Measurements from ENCODE around the gene LY6G6F. TPM values are rescaled to one million over a fixed set of nuclear protein-coding genes. Genes with fewer than 3 reads are reported as not detected.

LY6G6F gene
- total and polyA plus RNA-seq, 2 of the 13 experiments (the other 11 are each of a cell fraction or from before 2014, with no cell fraction given): not detected

DNA sequence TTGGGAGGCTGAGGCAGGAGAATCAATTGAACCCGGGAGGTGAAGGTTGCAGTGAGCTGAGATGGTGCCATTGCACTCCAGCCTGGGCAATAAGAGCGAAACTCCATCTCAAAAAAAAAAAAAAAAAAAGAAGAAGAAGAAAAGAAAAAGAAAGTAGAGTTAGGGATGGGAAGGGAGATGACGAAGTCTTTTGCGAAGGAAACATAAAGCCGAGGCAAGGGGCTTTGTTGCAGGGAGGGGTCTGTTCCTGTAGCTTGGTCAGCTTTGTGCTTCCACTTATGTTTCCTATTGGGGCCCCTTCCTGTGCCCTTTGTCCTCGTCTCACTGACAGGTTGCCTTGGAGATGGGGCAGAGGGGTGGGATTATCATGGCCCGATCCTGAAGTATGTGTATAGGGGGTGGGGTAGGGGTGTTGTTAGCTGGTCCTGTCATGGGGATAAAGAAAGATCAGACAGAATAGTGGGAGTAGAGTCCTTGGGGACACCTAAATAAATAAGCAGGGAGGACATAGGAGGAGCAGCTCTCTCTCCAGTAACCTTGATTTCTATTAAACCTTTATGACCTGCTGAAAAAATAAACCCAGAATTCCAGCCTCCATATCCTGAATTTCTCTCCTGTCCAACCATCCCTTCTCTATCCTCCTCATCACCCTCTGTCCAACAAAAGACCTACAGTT lies 30.8 kb downstream of the LY6G6F start (continued):
- TF ChIP-seq, protein P1, sequence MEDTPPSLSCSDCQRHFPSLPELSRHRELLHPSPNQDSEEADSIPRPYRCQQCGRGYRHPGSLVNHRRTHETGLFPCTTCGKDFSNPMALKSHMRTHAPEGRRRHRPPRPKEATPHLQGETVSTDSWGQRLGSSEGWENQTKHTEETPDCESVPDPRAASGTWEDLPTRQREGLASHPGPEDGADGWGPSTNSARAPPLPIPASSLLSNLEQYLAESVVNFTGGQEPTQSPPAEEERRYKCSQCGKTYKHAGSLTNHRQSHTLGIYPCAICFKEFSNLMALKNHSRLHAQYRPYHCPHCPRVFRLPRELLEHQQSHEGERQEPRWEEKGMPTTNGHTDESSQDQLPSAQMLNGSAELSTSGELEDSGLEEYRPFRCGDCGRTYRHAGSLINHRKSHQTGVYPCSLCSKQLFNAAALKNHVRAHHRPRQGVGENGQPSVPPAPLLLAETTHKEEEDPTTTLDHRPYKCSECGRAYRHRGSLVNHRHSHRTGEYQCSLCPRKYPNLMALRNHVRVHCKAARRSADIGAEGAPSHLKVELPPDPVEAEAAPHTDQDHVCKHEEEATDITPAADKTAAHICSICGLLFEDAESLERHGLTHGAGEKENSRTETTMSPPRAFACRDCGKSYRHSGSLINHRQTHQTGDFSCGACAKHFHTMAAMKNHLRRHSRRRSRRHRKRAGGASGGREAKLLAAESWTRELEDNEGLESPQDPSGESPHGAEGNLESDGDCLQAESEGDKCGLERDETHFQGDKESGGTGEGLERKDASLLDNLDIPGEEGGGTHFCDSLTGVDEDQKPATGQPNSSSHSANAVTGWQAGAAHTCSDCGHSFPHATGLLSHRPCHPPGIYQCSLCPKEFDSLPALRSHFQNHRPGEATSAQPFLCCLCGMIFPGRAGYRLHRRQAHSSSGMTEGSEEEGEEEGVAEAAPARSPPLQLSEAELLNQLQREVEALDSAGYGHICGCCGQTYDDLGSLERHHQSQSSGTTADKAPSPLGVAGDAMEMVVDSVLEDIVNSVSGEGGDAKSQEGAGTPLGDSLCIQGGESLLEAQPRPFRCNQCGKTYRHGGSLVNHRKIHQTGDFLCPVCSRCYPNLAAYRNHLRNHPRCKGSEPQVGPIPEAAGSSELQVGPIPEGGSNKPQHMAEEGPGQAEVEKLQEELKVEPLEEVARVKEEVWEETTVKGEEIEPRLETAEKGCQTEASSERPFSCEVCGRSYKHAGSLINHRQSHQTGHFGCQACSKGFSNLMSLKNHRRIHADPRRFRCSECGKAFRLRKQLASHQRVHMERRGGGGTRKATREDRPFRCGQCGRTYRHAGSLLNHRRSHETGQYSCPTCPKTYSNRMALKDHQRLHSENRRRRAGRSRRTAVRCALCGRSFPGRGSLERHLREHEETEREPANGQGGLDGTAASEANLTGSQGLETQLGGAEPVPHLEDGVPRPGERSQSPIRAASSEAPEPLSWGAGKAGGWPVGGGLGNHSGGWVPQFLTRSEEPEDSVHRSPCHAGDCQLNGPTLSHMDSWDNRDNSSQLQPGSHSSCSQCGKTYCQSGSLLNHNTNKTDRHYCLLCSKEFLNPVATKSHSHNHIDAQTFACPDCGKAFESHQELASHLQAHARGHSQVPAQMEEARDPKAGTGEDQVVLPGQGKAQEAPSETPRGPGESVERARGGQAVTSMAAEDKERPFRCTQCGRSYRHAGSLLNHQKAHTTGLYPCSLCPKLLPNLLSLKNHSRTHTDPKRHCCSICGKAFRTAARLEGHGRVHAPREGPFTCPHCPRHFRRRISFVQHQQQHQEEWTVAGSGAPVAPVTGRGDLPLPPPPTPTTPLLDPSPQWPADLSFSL (CRISPR knock-in tag; IDR thresholded peaks at IDR 0.05): peak; percentile 68; the same call in 1 of the 2 replicates
- TF ChIP-seq NFIB (CRISPR knock-in tag; IDR thresholded peaks at IDR 0.05; ENCODE audit: borderline replicate concordance) (no peak), CAMTA2 (CRISPR knock-in tag; IDR thresholded peaks at IDR 0.05; ENCODE audit: borderline replicate concordance) (no peak), ZNF143 (CRISPR knock-in tag; IDR thresholded peaks at IDR 0.05) (0 out of 2 replicates have a peak, but pooled peaks have one; percentile 14), PLRG1 (conservative IDR thresholded peaks at IDR 0.05) (no peak), KLF9 (CRISPR knock-in tag; IDR thresholded peaks at IDR 0.05; ENCODE audit: low read depth) (no peak; the same call in 1 of the 2 replicates), ZNF17 (CRISPR knock-in tag; IDR thresholded peaks at IDR 0.05) (no peak), HNF4G (IDR thresholded peaks at IDR 0.05; ENCODE audit: borderline replicate concordance, low read depth, low read length) (peak; percentile 99), HNF4G (CRISPR knock-in tag; IDR thresholded peaks at IDR 0.05; ENCODE audit: borderline replicate concordance, low read depth) (peak; percentile 91), ATF7-NPFF (CRISPR knock-in tag; IDR thresholded peaks at IDR 0.05; ENCODE audit: low read depth) (0 out of 2 replicates have a peak, but pooled peaks have one; percentile 21), ZNF775 (CRISPR knock-in tag; IDR thresholded peaks at IDR 0.05; ENCODE audit: borderline replicate concordance) (no peak), MED13 (CRISPR knock-in tag; IDR thresholded peaks at IDR 0.05) (peak; percentile 35; the same call in 1 of the 2 replicates), ZNF552 (CRISPR knock-in tag; IDR thresholded peaks at IDR 0.05; ENCODE audit: borderline replicate concordance) (no peak; the same call in 1 of the 2 replicates), ZNF367 (CRISPR knock-in tag; IDR thresholded peaks at IDR 0.05; ENCODE audit: borderline replicate concordance) (no peak), NPAS2 (CRISPR knock-in tag; IDR thresholded peaks at IDR 0.05; ENCODE audit: borderline replicate concordance) (no peak), ZNF589 (CRISPR knock-in tag; conservative IDR thresholded peaks at IDR 0.05) (no peak; the same call in 1 of the 2 replicates), AKAP8 (CRISPR knock-in tag; IDR thresholded peaks at IDR 0.05) (no peak), IKZF1 (IDR thresholded peaks at IDR 0.05) (no peak)
- TF ChIP-seq, protein P2, sequence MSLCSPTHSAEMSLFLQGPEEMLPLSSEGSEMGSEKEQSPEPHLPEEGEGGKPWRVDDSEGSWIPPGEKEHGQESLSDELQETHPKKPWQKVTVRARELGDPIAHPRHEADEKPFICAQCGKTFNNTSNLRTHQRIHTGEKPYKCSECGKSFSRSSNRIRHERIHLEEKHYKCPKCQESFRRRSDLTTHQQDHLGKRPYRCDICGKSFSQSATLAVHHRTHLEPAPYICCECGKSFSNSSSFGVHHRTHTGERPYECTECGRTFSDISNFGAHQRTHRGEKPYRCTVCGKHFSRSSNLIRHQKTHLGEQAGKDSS (CRISPR knock-in tag; IDR thresholded peaks at IDR 0.05; ENCODE audit: borderline replicate concordance, low read depth): no peak
- TF ChIP-seq, protein P3, sequence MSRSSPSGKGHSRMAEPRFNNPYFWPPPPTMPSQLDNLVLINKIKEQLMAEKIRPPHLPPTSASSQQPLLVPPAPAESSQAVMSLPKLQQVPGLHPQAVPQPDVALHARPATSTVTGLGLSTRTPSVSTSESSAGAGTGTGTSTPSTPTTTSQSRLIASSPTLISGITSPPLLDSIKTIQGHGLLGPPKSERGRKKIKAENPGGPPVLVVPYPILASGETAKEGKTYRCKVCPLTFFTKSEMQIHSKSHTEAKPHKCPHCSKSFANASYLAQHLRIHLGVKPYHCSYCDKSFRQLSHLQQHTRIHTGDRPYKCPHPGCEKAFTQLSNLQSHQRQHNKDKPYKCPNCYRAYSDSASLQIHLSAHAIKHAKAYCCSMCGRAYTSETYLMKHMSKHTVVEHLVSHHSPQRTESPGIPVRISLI (CRISPR knock-in tag; IDR thresholded peaks at IDR 0.05; ENCODE audit: borderline replicate concordance): no peak
- TF ChIP-seq, protein P4, sequence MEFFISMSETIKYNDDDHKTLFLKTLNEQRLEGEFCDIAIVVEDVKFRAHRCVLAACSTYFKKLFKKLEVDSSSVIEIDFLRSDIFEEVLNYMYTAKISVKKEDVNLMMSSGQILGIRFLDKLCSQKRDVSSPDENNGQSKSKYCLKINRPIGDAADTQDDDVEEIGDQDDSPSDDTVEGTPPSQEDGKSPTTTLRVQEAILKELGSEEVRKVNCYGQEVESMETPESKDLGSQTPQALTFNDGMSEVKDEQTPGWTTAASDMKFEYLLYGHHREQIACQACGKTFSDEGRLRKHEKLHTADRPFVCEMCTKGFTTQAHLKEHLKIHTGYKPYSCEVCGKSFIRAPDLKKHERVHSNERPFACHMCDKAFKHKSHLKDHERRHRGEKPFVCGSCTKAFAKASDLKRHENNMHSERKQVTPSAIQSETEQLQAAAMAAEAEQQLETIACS (CRISPR knock-in tag; IDR thresholded peaks at IDR 0.05): no peak
